AG09309 (cell line): Measurements from ENCODE around the gene ZNF625.

Source experiments
- DNase-seq: peaks from one replicate; pipeline ENCODE4 v3.0.0-alpha.2; 2010; ENCODE audit warnings: low read depth
- H3K4me3 ChIP-seq: 2 replicates; pipeline ENCODE4 v1.5.1; 2011; ENCODE audit warnings: mild to moderate bottlenecking, low read depth, low read length, moderate library complexity; ENCODE audit not compliant: control insufficient read depth
- TF ChIP-seq, protein P1 (sequence below): IDR thresholded peaks from 2 replicates; pipeline ENCODE4 v1.5.1; 2011; ENCODE audit warnings: mild to moderate bottlenecking, low read depth, low read length, inconsistent platforms; ENCODE audit not compliant: insufficient read depth, control insufficient read depth; ENCODE audit errors: missing control alignments

The ZNF625 gene

GRCh38 chr19:12187625-12188024, 31.1 kb upstream of the ZNF625 start:
- TF ChIP-seq, protein P1, sequence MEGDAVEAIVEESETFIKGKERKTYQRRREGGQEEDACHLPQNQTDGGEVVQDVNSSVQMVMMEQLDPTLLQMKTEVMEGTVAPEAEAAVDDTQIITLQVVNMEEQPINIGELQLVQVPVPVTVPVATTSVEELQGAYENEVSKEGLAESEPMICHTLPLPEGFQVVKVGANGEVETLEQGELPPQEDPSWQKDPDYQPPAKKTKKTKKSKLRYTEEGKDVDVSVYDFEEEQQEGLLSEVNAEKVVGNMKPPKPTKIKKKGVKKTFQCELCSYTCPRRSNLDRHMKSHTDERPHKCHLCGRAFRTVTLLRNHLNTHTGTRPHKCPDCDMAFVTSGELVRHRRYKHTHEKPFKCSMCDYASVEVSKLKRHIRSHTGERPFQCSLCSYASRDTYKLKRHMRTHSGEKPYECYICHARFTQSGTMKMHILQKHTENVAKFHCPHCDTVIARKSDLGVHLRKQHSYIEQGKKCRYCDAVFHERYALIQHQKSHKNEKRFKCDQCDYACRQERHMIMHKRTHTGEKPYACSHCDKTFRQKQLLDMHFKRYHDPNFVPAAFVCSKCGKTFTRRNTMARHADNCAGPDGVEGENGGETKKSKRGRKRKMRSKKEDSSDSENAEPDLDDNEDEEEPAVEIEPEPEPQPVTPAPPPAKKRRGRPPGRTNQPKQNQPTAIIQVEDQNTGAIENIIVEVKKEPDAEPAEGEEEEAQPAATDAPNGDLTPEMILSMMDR = no peak
- no peak for DNase-seq

GRCh38 chr19:12180377-12180776, 23.8 kb upstream of the ZNF625 start:
- no peak for DNase-seq
- no peak overlapping the region for H3K4me3 ChIP-seq
- TF ChIP-seq, protein P1 = no peak

More at GRCh38 chr19:12187625-12188024, 31.1 kb upstream of the ZNF625 start:
- no peak overlapping the region for H3K4me3 ChIP-seq

GRCh38 chr19:12166626-12167025, 10.1 kb upstream of the ZNF625 start:
- no peak overlapping the region for H3K4me3 ChIP-seq
- TF ChIP-seq, protein P1 = no peak
- no peak for DNase-seq

DNA sequence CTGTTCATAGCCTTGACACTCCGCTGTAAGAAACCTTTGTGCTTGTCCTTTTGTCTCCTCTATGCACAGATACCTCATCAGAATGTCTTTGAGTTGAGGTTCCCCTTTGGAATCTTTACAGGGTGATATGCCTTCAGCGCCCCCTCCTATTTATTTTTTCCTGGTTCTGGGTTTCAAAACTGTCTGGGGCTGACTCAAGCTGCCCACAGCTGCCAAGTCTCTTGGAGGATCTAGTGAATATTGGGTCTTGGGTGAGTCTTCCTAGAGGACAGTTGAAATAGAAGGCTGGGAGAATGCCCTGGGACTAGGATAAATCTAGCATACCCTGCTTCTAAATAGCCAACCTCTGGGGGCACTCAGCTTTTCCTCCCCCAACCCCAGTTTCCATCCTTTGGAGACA, 7.3 kb upstream of the ZNF625 start:
- peak overlapping the region; percentile 73 for H3K4me3 ChIP-seq
- peak; percentile 5 for DNase-seq
- TF ChIP-seq, protein P1 = no peak

GRCh38 chr19:12162882-12163806, 6.6 kb upstream of the ZNF625 start, which contains the start of gene ZNF136:
Gene ZNF136, plus strand, starts transcription at chr19:12163096. Its CDS starts 108 bp downstream, at chr19:12163204.
- H3K4me3 ChIP-seq = peak within 1 kb of the TSS; percentile 73
- TF ChIP-seq, protein P1 = no peak
- DNase-seq = peak; percentile 83

- H3K4me3 ChIP-seq = peak overlapping the region; percentile 73
- TF ChIP-seq, protein P1 = no peak
- DNase-seq = no peak
Observed at GRCh38 chr19:12162513-12162881, 6.0 kb upstream of the ZNF625 start.
